OCI-LY1 (cell line): Measurements from ENCODE around the gene SAP30BP.

Experiments
- H2AFZ ChIP-seq: fragments of 200-600 bp; sonication (generic), shearing (Covaris generic); 2 replicates; pipeline ENCODE4 v1.6.0; 2014; ENCODE audit warnings: antibody characterized with exemption, mild to moderate bottlenecking, low read length
- H3F3A ChIP-seq: fragments of 200-600 bp; sonication (generic), shearing (Covaris generic); 2 replicates; pipeline ENCODE4 v1.6.0; 2014; ENCODE audit warnings: mild to moderate bottlenecking, antibody characterized with exemption, low read length, moderate library complexity; ENCODE audit not compliant: insufficient read depth
- H3K27ac ChIP-seq: fragments of 200-600 bp; sonication (generic); 2 replicates; pipeline ENCODE4 v1.5.1; 2014; ENCODE audit warnings: low read length, mixed run types, mild to moderate bottlenecking, low read depth; ENCODE audit not compliant: poor library complexity, severe bottlenecking
- H3K27me3 ChIP-seq: fragments of 200-600 bp; sonication (generic); 2 replicates; pipeline ENCODE4 v1.6.0; 2014; ENCODE audit warnings: antibody characterized with exemption, mild to moderate bottlenecking, low read length, moderate library complexity; ENCODE audit not compliant: insufficient read depth
- H3K36me3 ChIP-seq: fragments of 200-600 bp; sonication (generic); 2 replicates; pipeline ENCODE4 v1.6.1; 2014; ENCODE audit warnings: mild to moderate bottlenecking, antibody characterized with exemption, low read length, moderate library complexity, mixed read lengths; ENCODE audit not compliant: insufficient read depth
- H3K4me1 ChIP-seq: fragments of 200-600 bp; sonication (generic); 2 replicates; pipeline ENCODE4 v1.5.1; 2014; ENCODE audit warnings: mild to moderate bottlenecking, low read length, moderate library complexity; ENCODE audit not compliant: insufficient read depth, severe bottlenecking
- H3K4me2 ChIP-seq: fragments of 200-600 bp; sonication (generic), shearing (Covaris generic); 2 replicates; pipeline ENCODE4 v1.6.1; 2014; ENCODE audit warnings: low read length
- H3K4me3 ChIP-seq: fragments of 200-600 bp; sonication (generic); 2 replicates; pipeline ENCODE4 v1.5.1; 2014; ENCODE audit warnings: low read length, low read depth, mild to moderate bottlenecking, mixed read lengths; ENCODE audit not compliant: poor library complexity, severe bottlenecking
- H3K79me2 ChIP-seq: fragments of 200-600 bp; shearing (Covaris generic); 2 replicates; pipeline ENCODE4 v1.6.1; 2016; ENCODE audit warnings: mixed run types, low read length, mixed read lengths; ENCODE audit not compliant: insufficient read depth
- H3K9ac ChIP-seq: fragments of 200-600 bp; sonication (generic), shearing (Covaris generic); 2 replicates; pipeline ENCODE4 v1.6.1; 2014; ENCODE audit warnings: mild to moderate bottlenecking, low read length, mixed read lengths
- H3K9me2 ChIP-seq: fragments of 200-600 bp; sonication (generic), shearing (Covaris generic); 2 replicates; pipeline ENCODE4 v1.6.1; 2014; ENCODE audit warnings: low read depth, mild to moderate bottlenecking, low read length, mixed read lengths
- H3K9me3 ChIP-seq: fragments of 200-600 bp; shearing (Covaris generic); 2 replicates; pipeline ENCODE4 v1.6.1; 2014; ENCODE audit warnings: low read length, mixed read lengths
- H4K20me1 ChIP-seq: fragments of 200-600 bp; sonication (generic), shearing (Covaris generic); 2 replicates; pipeline ENCODE4 v1.6.0; 2016; ENCODE audit warnings: mild to moderate bottlenecking, low read length; ENCODE audit not compliant: insufficient read depth
- EZH2 ChIP-seq: fragments of 200-600 bp; sonication (generic), shearing (Covaris generic); IDR thresholded peaks from 2 replicates; pipeline ENCODE4 v1.8.0; 2017; ENCODE audit warnings: borderline replicate concordance, mixed run types, mild to moderate bottlenecking, antibody characterized with exemption, low read length, moderate library complexity, mixed read lengths
- TF ChIP-seq, protein P1 (sequence below): fragments of 200-600 bp; sonication (generic), shearing (Covaris generic); IDR thresholded peaks from 2 replicates; pipeline ENCODE4 v1.5.1; 2017; ENCODE audit warnings: mild to moderate bottlenecking, antibody characterized with exemption, low read length, moderate library complexity, mixed read lengths

Gene SAP30BP

GRCh38 chr17:75628425-75628824 lies 38.7 kb upstream of the SAP30BP start:
- Histone ChIP-seq H3K79me2 (no peaks in the 10 kb centered on the region), H3K36me3 (peaks cover 16% of the 10 kb centered on the region; the same call in 1 of the 2 replicates), H3K9me3 (no peaks in the 10 kb centered on the region), H2AFZ (no peak overlapping the region), H4K20me1 (no peaks in the 10 kb centered on the region), H3K9me2 (no peaks in the 10 kb centered on the region), H3K4me3 (no peak overlapping the region), H3K27me3 (peaks cover 5% of the 10 kb centered on the region; the same call in 1 of the 2 replicates), H3K4me2 (no peak overlapping the region), H3K4me1 (no peaks in the 10 kb centered on the region), H3K27ac (no peak overlapping the region), H3K9ac (no peak overlapping the region), H3F3A (no peaks in the 10 kb centered on the region)
- TF ChIP-seq, protein P1, sequence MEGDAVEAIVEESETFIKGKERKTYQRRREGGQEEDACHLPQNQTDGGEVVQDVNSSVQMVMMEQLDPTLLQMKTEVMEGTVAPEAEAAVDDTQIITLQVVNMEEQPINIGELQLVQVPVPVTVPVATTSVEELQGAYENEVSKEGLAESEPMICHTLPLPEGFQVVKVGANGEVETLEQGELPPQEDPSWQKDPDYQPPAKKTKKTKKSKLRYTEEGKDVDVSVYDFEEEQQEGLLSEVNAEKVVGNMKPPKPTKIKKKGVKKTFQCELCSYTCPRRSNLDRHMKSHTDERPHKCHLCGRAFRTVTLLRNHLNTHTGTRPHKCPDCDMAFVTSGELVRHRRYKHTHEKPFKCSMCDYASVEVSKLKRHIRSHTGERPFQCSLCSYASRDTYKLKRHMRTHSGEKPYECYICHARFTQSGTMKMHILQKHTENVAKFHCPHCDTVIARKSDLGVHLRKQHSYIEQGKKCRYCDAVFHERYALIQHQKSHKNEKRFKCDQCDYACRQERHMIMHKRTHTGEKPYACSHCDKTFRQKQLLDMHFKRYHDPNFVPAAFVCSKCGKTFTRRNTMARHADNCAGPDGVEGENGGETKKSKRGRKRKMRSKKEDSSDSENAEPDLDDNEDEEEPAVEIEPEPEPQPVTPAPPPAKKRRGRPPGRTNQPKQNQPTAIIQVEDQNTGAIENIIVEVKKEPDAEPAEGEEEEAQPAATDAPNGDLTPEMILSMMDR: no peak
- TF ChIP-seq EZH2: no peak

GRCh38 chr17:75629157-75629556 lies 38.0 kb upstream of the SAP30BP start:
- Histone ChIP-seq H3K36me3 (peaks cover 16% of the 10 kb centered on the region; the same call in 1 of the 2 replicates), H3K9me3 (no peaks in the 10 kb centered on the region), H3K9me2 (no peaks in the 10 kb centered on the region), H3K27ac (no peak overlapping the region), H4K20me1 (no peaks in the 10 kb centered on the region), H2AFZ (no peak overlapping the region), H3F3A (no peaks in the 10 kb centered on the region), H3K9ac (no peak overlapping the region), H3K4me1 (no peaks in the 10 kb centered on the region), H3K79me2 (no peaks in the 10 kb centered on the region), H3K27me3 (peaks cover 5% of the 10 kb centered on the region; the same call in 1 of the 2 replicates), H3K4me3 (no peak overlapping the region), H3K4me2 (no peak overlapping the region)
- TF ChIP-seq, protein P1: no peak
- TF ChIP-seq EZH2: no peak

GRCh38 chr17:75630071-75630917 lies 36.8 kb upstream of the SAP30BP start:
- Histone ChIP-seq H3K4me3 (no peak overlapping the region), H3K9me3 (no peaks in the 10 kb centered on the region), H3F3A (no peaks in the 10 kb centered on the region), H3K9me2 (no peaks in the 10 kb centered on the region), H3K36me3 (peaks cover 16% of the 10 kb centered on the region; the same call in 1 of the 2 replicates), H3K27ac (no peak overlapping the region), H3K27me3 (no peaks in the 10 kb centered on the region), H3K9ac (no peak overlapping the region), H2AFZ (no peak overlapping the region), H3K4me2 (no peak overlapping the region), H4K20me1 (no peaks in the 10 kb centered on the region), H3K4me1 (no peaks in the 10 kb centered on the region), H3K79me2 (no peaks in the 10 kb centered on the region)
- no peak for TF ChIP-seq EZH2
- TF ChIP-seq, protein P1: no peak
